Muscle layer of colon (tissue), 2 donors: ENCODE results near the gene MTF2.

Source experiments
- H3K27ac ChIP-seq: one replicate; pipeline ENCODE4 v1.7.0; 2013; ENCODE audit warnings: low read depth, mild to moderate bottlenecking, low read length, moderate library complexity
- H3K27me3 ChIP-seq, 2 donors: one replicate each; pipeline ENCODE4 v1.7.0; 2013; ENCODE audit warnings: low read length in 2 of 2, mild to moderate bottlenecking in 2 of 2; ENCODE audit not compliant: insufficient read depth in 2 of 2, control insufficient read depth in 1 of 2
- H3K36me3 ChIP-seq: one replicate; pipeline ENCODE4 v1.7.0; 2013; ENCODE audit warnings: mild to moderate bottlenecking, low read length; ENCODE audit not compliant: insufficient read depth
- H3K4me1 ChIP-seq: one replicate; pipeline ENCODE4 v1.7.0; 2013; ENCODE audit warnings: mild to moderate bottlenecking, low read length; ENCODE audit not compliant: insufficient read depth
- H3K4me3 ChIP-seq, 2 donors: one replicate each; pipeline ENCODE4 v1.7.0; 2013; ENCODE audit warnings: low read length in 2 of 2, low read depth in 1 of 2, mild to moderate bottlenecking in 1 of 2, moderate library complexity in 1 of 2
- H3K9ac ChIP-seq: one replicate; pipeline ENCODE4 v1.7.0; 2013; ENCODE audit warnings: low read length
- H3K9me3 ChIP-seq: one replicate; pipeline ENCODE4 v1.7.0; 2013; ENCODE audit warnings: mild to moderate bottlenecking, low read length
- donor health status: abdominal sarcoma.
- donor health status: Adenocarcinoma of cecum.

Gene MTF2

DNA sequence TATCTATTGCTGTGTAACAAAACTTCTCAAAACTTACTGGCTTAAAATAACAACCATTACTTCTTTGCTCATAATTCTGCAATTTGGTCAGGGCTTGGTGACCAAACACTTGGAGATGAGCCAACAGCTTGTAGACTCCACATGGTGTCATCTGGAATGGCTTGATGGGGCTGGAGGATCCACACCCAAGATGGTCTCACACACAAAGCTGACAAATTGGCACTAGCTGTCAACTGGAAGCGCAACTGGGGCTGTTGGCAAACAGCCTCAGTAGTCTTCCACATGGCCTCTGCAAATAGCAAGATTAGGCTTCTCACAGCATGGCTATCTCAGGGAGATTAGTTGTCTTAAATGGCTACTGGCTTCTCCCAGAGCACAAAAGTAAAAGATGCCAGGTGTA, 27.1 kb upstream of the MTF2 start:
- Histone ChIP-seq H3K27ac (no peak overlapping the region), H3K4me1 (no peaks in the 10 kb centered on the region), H3K27me3 (no peaks in the 10 kb centered on the region), H3K36me3 (no peaks in the 10 kb centered on the region), H3K9me3 (no peaks in the 10 kb centered on the region), H3K9ac (no peak overlapping the region), H3K4me3 (no peak overlapping the region)

DNA sequence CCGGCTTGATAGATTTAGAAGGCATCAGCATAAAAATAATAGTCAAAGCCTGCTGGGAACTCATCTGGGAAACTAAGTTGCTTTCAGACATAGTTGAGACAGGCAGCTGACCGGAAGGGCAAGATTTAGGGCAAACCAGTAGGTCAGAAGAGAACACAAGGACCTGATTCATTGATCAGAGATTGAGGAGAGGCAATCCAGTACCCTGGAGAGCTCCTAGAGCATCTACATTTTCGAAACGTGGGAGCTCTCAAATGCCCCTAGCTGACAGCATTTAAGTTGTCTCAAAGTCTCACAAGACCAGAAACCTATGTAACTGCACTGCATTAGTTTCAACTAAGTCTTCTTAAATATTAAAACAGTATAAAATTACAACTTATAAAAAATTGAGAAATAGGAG, 22.9 kb upstream of the MTF2 start:
- no peaks in the 10 kb centered on the region for H3K4me1 ChIP-seq

DNA sequence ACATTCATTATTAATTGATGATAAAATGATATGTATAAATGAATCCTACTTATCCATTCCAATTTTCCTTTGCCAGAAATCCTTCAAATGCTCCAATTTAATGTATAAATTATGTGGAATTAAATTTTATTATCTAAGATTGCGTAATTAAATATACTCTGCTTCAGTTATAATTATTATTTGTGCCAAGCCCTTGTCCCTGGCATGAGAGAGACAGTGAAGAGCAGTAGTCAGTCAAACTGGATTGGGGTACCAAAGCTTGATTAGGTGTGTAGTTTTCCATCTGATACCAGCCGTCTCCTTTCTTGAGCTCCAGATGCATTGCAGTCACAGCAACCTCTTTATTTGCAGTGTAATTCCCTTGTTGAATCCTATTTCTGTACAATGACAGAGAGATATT, 22.4 kb upstream of the MTF2 start:
- Histone ChIP-seq H3K9me3 (no peaks in the 10 kb centered on the region), H3K36me3 (no peaks in the 10 kb centered on the region), H3K4me1 (no peaks in the 10 kb centered on the region), H3K27ac (no peak overlapping the region), H3K27me3 (no peaks in the 10 kb centered on the region), H3K9ac (no peak overlapping the region), H3K4me3 (no peak overlapping the region)

More for the DNA sequence above, 22.9 kb upstream of the MTF2 start:
- H3K4me3 ChIP-seq = no peak overlapping the region
- H3K27me3 ChIP-seq = no peaks in the 10 kb centered on the region
- H3K9ac ChIP-seq = no peak overlapping the region
- no peaks in the 10 kb centered on the region for H3K36me3 ChIP-seq
- H3K27ac ChIP-seq = no peak overlapping the region
- no peaks in the 10 kb centered on the region for H3K9me3 ChIP-seq

DNA sequence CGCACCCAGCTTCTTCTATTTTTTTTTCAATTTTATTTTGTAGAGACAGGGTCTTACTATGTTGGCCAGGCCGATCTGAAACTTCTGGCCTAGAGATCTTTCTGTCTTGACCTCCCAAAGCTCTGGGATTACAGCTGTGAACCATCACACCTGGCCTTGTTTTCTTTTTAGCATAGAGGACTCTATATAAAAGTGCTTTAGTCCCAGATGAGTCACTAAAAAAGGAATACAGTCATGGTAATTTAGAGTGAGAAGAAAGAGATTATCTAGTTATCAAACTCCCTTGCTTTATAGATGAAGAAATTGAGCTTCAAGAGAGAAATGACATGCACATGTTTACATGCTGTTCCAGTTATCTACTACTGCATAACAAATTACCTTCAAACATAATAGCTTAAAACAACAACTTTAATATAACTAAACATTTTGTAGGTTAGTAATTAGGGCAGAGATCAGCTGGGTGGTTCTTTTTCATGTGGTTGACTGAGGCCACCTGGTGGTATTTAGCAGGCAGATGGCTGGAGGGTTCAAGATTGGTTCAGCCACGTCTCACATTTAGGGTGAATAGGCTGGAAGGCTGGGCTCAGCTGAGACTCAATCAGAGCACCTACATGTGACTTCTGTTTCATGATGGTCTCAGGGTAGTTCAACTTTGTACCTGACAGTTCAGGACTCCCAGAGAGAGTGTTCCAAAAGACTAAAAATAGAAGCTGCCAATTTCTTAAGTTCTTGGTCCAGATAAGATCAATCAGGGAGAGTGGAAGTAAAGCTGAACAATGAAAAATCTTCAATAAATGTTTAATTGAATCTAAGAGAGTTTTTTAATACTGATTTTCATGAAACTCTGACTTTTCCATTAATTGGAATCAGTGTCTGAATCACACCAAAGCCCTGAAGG, 16.9 kb upstream of the MTF2 start:
- Histone ChIP-seq H3K9ac (no peak overlapping the region), H3K36me3 (no peaks in the 10 kb centered on the region), H3K4me3 (no peak overlapping the region), H3K4me1 (no peaks in the 10 kb centered on the region), H3K27ac (no peak overlapping the region), H3K27me3 (no peaks in the 10 kb centered on the region), H3K9me3 (no peaks in the 10 kb centered on the region)

DNA sequence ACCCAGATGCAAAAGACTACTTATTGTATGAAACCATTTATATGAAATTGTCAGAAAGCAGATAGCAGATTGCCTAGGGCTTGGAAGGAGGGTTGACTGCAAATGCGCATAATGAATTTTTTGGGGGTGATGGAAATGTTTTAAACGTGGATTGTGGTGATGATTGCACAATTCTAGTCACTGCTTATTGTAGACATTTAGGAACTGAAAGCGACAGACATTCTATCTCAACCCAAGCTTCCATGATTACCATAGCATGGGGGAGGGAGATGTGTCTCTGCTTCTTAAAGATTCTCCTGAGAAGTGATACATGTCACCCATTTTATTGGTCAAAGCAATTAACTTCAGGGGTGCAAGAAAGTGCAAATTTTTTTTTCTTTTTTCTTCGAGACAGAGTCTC, 2.8 kb upstream of the MTF2 start:
- no peaks in the 10 kb centered on the region for H3K9me3 ChIP-seq
- no peak overlapping the region for H3K9ac ChIP-seq
- no peaks in the 10 kb centered on the region for H3K36me3 ChIP-seq
- H3K27me3 ChIP-seq = no peaks in the 10 kb centered on the region
- H3K4me3 ChIP-seq = no peak overlapping the region
- peaks cover 18% of the 10 kb centered on the region for H3K4me1 ChIP-seq
- H3K27ac ChIP-seq = no peak overlapping the region

DNA sequence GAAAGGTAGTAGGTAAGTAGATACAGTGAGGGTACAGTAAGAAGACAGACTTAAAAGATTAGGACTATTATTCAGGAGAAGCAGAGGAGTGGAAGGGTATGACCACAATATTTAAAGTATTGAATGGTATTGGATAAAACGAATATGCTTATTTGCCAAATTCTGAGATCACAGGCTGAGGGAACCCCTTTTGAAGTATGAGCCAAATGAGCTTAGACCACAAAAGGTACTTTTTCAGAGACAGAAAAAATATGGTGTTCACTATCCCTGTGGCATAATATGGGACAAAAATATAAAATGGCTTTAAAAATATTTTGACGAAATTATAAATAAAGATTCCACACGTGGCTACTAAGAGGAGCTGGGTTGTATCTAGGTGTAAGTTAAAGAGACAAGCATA, 880 bp upstream of the MTF2 start:
- peak overlapping the region; percentile 94 for H3K27ac ChIP-seq
- H3K4me1 ChIP-seq = peaks cover 24% of the 10 kb centered on the region
- H3K27me3 ChIP-seq = no peaks in the 10 kb centered on the region
- H3K9me3 ChIP-seq = no peaks in the 10 kb centered on the region
- H3K9ac ChIP-seq = peak overlapping the region; percentile 98
- H3K36me3 ChIP-seq = no peaks in the 10 kb centered on the region
- H3K4me3 ChIP-seq = peak overlapping the region; percentile 79 to 100

DNA sequence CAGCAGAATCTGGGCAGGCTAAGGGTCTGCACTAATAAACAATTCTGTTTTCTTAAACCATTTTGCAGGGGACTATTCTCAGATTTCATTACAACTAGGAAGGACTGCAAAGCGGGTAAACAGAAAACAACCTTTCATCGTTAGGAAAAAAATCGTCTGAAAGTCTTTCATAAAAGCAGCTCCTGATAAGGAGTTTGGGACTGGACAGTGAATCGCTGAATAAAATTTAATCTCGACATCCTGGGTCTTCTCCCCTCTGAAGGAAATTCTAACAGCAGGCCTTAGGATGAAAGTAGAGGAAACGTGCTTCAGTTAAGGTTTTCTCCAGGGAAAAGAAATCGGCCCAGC, 471 bp upstream of the MTF2 start:
- no peaks in the 10 kb centered on the region for H3K9me3 ChIP-seq
- H3K9ac ChIP-seq = peak overlapping the region; percentile 98
- H3K27me3 ChIP-seq = no peaks in the 10 kb centered on the region
- peak overlapping the region; percentile 94 for H3K27ac ChIP-seq
- H3K36me3 ChIP-seq = no peaks in the 10 kb centered on the region
- peak overlapping the region; percentile 79 to 100 for H3K4me3 ChIP-seq
- peaks cover 24% of the 10 kb centered on the region for H3K4me1 ChIP-seq

DNA sequence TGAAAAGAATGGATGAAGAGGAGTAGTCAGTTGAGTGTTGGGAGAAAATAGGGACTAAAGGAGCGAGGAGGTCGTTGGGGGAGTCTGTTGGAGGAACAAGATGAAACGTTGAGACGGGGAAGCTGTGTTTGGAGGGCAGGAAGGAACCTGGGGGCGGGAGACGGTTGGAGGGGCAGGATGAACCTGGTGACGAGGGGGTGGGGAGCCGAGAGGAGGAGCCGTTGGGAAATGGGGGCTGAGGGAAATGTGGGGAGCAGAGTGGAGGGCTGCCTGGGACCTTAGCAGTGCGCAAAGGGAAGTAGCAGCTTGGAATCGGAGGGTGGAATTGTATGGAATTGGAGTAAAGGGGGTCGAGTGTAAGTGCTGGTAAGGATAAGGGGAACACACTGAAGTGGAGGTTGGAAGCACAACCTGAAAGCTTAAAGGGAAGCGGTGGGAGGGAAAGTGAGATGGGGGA, 630 bp downstream of the MTF2 start:
- peak overlapping the region; percentile 70 for H3K27ac ChIP-seq
- H3K4me1 ChIP-seq = peaks cover 24% of the 10 kb centered on the region
- no peaks in the 10 kb centered on the region for H3K36me3 ChIP-seq
- peak overlapping the region; percentile 90 to 100 for H3K4me3 ChIP-seq
- no peaks in the 10 kb centered on the region for H3K27me3 ChIP-seq
- no peaks in the 10 kb centered on the region for H3K9me3 ChIP-seq
- peak overlapping the region; percentile 98 for H3K9ac ChIP-seq

DNA sequence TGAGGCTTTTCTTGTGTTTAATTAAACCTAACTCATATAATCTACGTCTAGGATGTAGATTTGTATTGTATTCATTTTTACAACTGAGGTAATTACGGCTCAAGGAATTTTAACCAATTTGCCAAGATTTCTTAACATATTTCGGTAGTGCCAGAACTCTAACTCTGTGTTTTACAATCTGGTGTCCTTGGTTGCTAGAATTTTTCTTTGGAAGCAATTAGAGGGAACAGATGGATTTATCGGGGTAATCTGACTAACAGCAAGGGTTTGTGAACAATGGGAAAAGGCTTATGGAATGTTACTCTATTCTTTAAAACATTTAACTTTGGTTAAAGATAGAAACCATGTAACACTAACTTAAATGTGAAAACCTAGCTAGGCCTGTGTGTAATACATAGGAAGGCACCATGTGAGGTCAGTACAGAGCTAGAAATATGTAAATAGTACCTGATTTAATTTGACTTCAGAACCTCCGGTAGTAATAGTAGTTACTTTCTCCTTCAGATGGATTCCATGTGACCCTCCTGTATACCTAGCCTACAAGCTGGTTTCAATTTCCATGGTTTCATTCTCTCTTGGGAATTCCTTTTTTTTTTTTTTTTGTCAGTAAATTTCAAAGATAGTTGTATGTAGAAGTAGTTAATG, 1.2 kb downstream of the MTF2 start:
- no peaks in the 10 kb centered on the region for H3K9me3 ChIP-seq
- H3K9ac ChIP-seq = peak overlapping the region; percentile 98
- peak overlapping the region; percentile 70 for H3K27ac ChIP-seq
- peaks cover 24% of the 10 kb centered on the region for H3K4me1 ChIP-seq
- H3K36me3 ChIP-seq = no peaks in the 10 kb centered on the region
- peak overlapping the region; percentile 90 to 100 for H3K4me3 ChIP-seq
- H3K27me3 ChIP-seq = no peaks in the 10 kb centered on the region

DNA sequence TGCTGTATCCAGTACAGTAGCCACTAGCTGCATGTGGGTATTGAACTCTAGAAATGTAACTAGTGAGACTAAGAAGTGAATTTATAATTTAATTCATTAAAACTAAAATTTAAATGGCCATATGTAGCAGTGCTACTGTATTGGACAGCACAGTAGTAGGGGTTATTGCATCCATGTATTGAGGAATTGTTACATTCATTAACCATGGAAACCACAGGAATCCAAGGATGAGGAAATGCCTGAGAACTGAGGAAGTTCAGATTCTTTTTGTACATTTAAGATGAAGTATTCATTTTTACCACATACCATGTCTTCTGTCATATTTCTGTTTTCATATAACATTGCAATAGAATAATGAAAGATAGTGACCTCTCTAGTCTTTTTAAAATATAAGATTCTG, 2.6 kb downstream of the MTF2 start:
- Histone ChIP-seq H3K9ac (no peak overlapping the region), H3K4me3 (no peak overlapping the region), H3K4me1 (peaks cover 24% of the 10 kb centered on the region), H3K27me3 (no peaks in the 10 kb centered on the region), H3K9me3 (no peaks in the 10 kb centered on the region), H3K27ac (no peak overlapping the region), H3K36me3 (no peaks in the 10 kb centered on the region)

DNA sequence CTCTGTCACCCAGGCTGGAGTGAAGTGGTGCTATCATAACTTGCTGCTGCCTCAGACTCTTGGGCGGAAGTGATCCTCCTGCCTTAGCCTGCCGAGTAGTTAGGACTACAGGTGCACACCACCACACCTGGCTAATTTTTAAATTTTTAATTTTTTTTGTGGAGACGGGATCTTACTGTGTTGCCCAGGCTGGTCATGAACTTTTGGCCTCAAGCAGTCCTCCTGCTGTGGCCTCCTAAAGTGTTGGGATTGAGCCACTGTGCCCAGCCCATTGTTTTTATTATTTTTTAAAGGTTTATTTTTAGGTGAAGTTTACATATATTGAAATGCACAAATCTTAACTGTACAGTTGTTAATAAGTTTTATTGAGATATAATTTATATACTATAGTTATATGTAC, 3.2 kb downstream of the MTF2 start:
- H3K27ac ChIP-seq = no peak overlapping the region

More for the DNA sequence above, 3.2 kb downstream of the MTF2 start:
- Histone ChIP-seq H3K36me3 (no peaks in the 10 kb centered on the region), H3K4me3 (no peak overlapping the region), H3K9ac (no peak overlapping the region), H3K27me3 (no peaks in the 10 kb centered on the region), H3K9me3 (no peaks in the 10 kb centered on the region), H3K4me1 (peaks cover 24% of the 10 kb centered on the region)
